Esophagus muscularis mucosa (tissue), 2 donors: Measurements from ENCODE around the gene SEMA3D.

ENCODE experiments used
- POLR2A ChIP-seq: fragments of 450-650 bp; IDR thresholded peaks from one replicate; pipeline ENCODE4 v1.6.1; 2017; ENCODE audit warnings: antibody characterized with exemption, moderate library complexity, mild to moderate bottlenecking, low read depth
- POLR2AphosphoS5 ChIP-seq, 2 donors: sonication (generic); formaldehyde crosslinking; IDR thresholded peaks; one replicate each; pipeline ENCODE4 v1.6.1; 2017; ENCODE audit warnings: antibody characterized with exemption in 2 of 2

GRCh38 chr7:85196696-85197095 lies 9.8 kb upstream of the SEMA3D start:
- TF ChIP-seq POLR2A (no peak), POLR2AphosphoS5 (IDR thresholded peaks at IDR 0.05) (no peak)
